OCI-LY7 (cell line): ENCODE measurements around the gene ANKS1B. TPM values are rescaled to one million over a fixed set of nuclear protein-coding genes. Genes with fewer than 3 reads are reported as not detected.

Source experiments
- BruUV-seq: library from RNA; stranded (reverse); fragments of 400-500 nt; replicated peaks from 2 replicates; lab custom pipeline; 2021; lab: Mats Ljungman, UMichigan
- CTCF ChIA-PET: fragments of 300-600 bp; sonication (Branson Sonifier 250); formaldehyde crosslinking; loops from one replicate; lab custom pipeline; 2022; ENCODE audit warnings: antibody characterized with exemption; ENCODE audit not compliant: unreplicated experiment; lab: Charles Lee
- POLR2A ChIA-PET: fragments of 300-600 bp; sonication (Branson Sonifier 250); formaldehyde crosslinking; loops from one replicate; lab custom pipeline; 2022; ENCODE audit warnings: antibody characterized with exemption; lab: Charles Lee
- DNase-seq: peaks from one replicate; pipeline ENCODE4 v3.0.0-alpha.2; 2015; ENCODE audit warnings: low spot score
- H2AFZ ChIP-seq: fragments of 200-600 bp; sonication (generic), shearing (Covaris generic); 2 replicates; pipeline ENCODE4 v1.6.1; 2014; ENCODE audit warnings: mild to moderate bottlenecking, antibody characterized with exemption, low read length, moderate library complexity
- H3K27ac ChIP-seq: fragments of 200-600 bp; sonication (generic); 2 replicates; pipeline ENCODE4 v1.5.1; 2014; ENCODE audit warnings: mixed run types, low read depth, mild to moderate bottlenecking, moderate library complexity, low read length, inconsistent platforms; ENCODE audit not compliant: poor library complexity, severe bottlenecking
- H3K36me3 ChIP-seq: fragments of 200-600 bp; sonication (generic); 2 replicates; pipeline ENCODE4 v1.6.1; 2014; ENCODE audit warnings: mild to moderate bottlenecking, antibody characterized with exemption, low read length, moderate library complexity, mixed read lengths; ENCODE audit not compliant: insufficient read depth
- H3K4me1 ChIP-seq: fragments of 200-600 bp; sonication (generic); 2 replicates; pipeline ENCODE4 v1.5.1; 2014; ENCODE audit warnings: mild to moderate bottlenecking, low read length; ENCODE audit not compliant: insufficient read depth, poor library complexity, severe bottlenecking
- H3K4me2 ChIP-seq: fragments of 200-600 bp; sonication (generic); 2 replicates; pipeline ENCODE4 v1.6.1; 2014; ENCODE audit warnings: mild to moderate bottlenecking, low read length
- H3K4me3 ChIP-seq: fragments of 200-600 bp; sonication (generic); 2 replicates; pipeline ENCODE4 v1.5.1; 2014; ENCODE audit warnings: mild to moderate bottlenecking, low read depth, low read length; ENCODE audit not compliant: poor library complexity, severe bottlenecking
- H3K79me2 ChIP-seq: fragments of 200-600 bp; sonication (generic); 2 replicates; pipeline ENCODE4 v1.6.1; 2016; ENCODE audit warnings: low read depth, mild to moderate bottlenecking, low read length, moderate library complexity, mixed read lengths; ENCODE audit not compliant: insufficient read depth
- H3K9me2 ChIP-seq: fragments of 200-600 bp; sonication (generic); 2 replicates; pipeline ENCODE4 v1.6.1; 2016; ENCODE audit warnings: mild to moderate bottlenecking, low read length, mixed read lengths; ENCODE audit not compliant: insufficient read depth
- H3K9me3 ChIP-seq: fragments of 200-600 bp; sonication (generic); 2 replicates; pipeline ENCODE4 v1.6.1; 2014; ENCODE audit warnings: mild to moderate bottlenecking, mixed run types, low read length, mixed read lengths
- H4K20me1 ChIP-seq: fragments of 200-600 bp; sonication (generic); 2 replicates; pipeline ENCODE4 v1.6.1; 2014; ENCODE audit warnings: mild to moderate bottlenecking, antibody characterized with exemption, low read length, moderate library complexity, mixed read lengths; ENCODE audit not compliant: insufficient read depth
- CTCF ChIP-seq: fragments of 200-600 bp; sonication (generic); conservative IDR thresholded peaks from 2 replicates; pipeline ENCODE4 v1.5.1; 2014; ENCODE audit warnings: mild to moderate bottlenecking, antibody characterized with exemption, low read length, moderate library complexity, mixed read lengths
- EZH2phosphoT487 ChIP-seq: fragments of 200-600 bp; sonication (generic); IDR thresholded peaks from 2 replicates; pipeline ENCODE4 v1.6.1; 2018; ENCODE audit warnings: low read depth, borderline replicate concordance, mild to moderate bottlenecking, mixed run types, antibody characterized with exemption, low read length, moderate library complexity, mixed read lengths
- intact Hi-C: fragments of 100-400 bp; cut with micrococcal nuclease; formaldehyde crosslinking; loops from one replicate; pipeline ENCODE4 v1.10.0; 2022; ENCODE audit not compliant: unreplicated experiment
- total RNA-seq, 2 experiments: library from RNA; depleted of rRNA in 1 of 2; stranded (reverse); fragments of >200 nt in 1 of 2; shearing (Covaris generic) in 1 of 2; gene quantifications; 2 replicates each; pipeline ENCODE4 v1.2.3, GENCODE V29; 2014 to 2022

ANKS1B gene
- total RNA-seq, 2 experiments from 2014 or later = 2.9 to 6.0 TPM

- Histone ChIP-seq H3K4me1 (no peaks in the 10 kb centered on the region), H3K79me2 (no peaks in the 10 kb centered on the region), H3K27ac (no peak overlapping the region), H2AFZ (no peak overlapping the region), H3K4me2 (no peak overlapping the region), H3K4me3 (no peak overlapping the region), H4K20me1 (no peaks in the 10 kb centered on the region), H3K9me3 (no peaks in the 10 kb centered on the region), H3K9me2 (no peaks in the 10 kb centered on the region), H3K36me3 (no peaks in the 10 kb centered on the region)
- intact Hi-C loops = no loop called here
- POLR2A ChIA-PET = no interaction called here
- CTCF ChIA-PET = no interaction called here
- TF ChIP-seq CTCF (no peak), EZH2phosphoT487 (no peak)
- BruUV-seq = no TSS peak
- no peak for DNase-seq
These were observed 1204.5 kb downstream of the ANKS1B start for GRCh38 chr12:98780261-98780660.

GRCh38 chr12:98772818-98773217, 1211.9 kb downstream of the ANKS1B start:
- H3K4me1 ChIP-seq = no peaks in the 10 kb centered on the region
- intact Hi-C loops = no loop called here
- H3K9me2 ChIP-seq = no peaks in the 10 kb centered on the region
- H3K4me2 ChIP-seq = no peak overlapping the region
- no peak overlapping the region for H3K4me3 ChIP-seq
- DNase-seq = no peak
- ChIA-PET CTCF (no interaction called here), POLR2A (interaction anchor here (1.0 kb wide), 1 partner anchor 9 kb away, joined by 4 read pairs; no protein-coding TSS in a partner anchor)
- H3K9me3 ChIP-seq = no peaks in the 10 kb centered on the region
- BruUV-seq = no TSS peak
- H2AFZ ChIP-seq = no peak overlapping the region
- H3K79me2 ChIP-seq = no peaks in the 10 kb centered on the region
- H4K20me1 ChIP-seq = no peaks in the 10 kb centered on the region
- TF ChIP-seq EZH2phosphoT487 = no peak
- TF ChIP-seq CTCF = no peak
- no peaks in the 10 kb centered on the region for H3K36me3 ChIP-seq
- no peak overlapping the region for H3K27ac ChIP-seq

GRCh38 chr12:98771811-98772752, 1212.7 kb downstream of the ANKS1B start:
- no peaks in the 10 kb centered on the region for H3K9me3 ChIP-seq
- CTCF ChIA-PET = no interaction called here
- no peak overlapping the region for H3K27ac ChIP-seq
- no TSS peak for BruUV-seq
- H3K4me3 ChIP-seq = no peak overlapping the region
- H3K36me3 ChIP-seq = no peaks in the 10 kb centered on the region
- no peak for DNase-seq
- no peaks in the 10 kb centered on the region for H3K4me1 ChIP-seq
- no peak overlapping the region for H2AFZ ChIP-seq
- no peaks in the 10 kb centered on the region for H4K20me1 ChIP-seq
- intact Hi-C loops = no loop called here
- no peaks in the 10 kb centered on the region for H3K9me2 ChIP-seq
- no peaks in the 10 kb centered on the region for H3K79me2 ChIP-seq
- POLR2A ChIA-PET = interaction anchor here (1.0 kb wide), 1 partner anchor 8 kb away, joined by 4 read pairs; no protein-coding TSS in a partner anchor
- no peak overlapping the region for H3K4me2 ChIP-seq
- no peak for TF ChIP-seq CTCF
- TF ChIP-seq EZH2phosphoT487 = no peak
